GM12892 (cell line): ENCODE data around the gene IL36G.

Experiments
- DNase-seq: peaks from one replicate; pipeline ENCODE4 v3.0.0; 2011; ENCODE audit not compliant: insufficient read length
- FAIRE-seq: peaks from 2 replicates; lab custom pipeline; 2011; peaks lifted over from hg19 to GRCh38; lab: Jason Lieb, UNC
- POLR2A ChIP-seq: IDR thresholded peaks from 2 replicates; pipeline ENCODE4 v1.6.1; 2011; ENCODE audit warnings: low read depth, low read length, control low read depth
- POLR2AphosphoS5 ChIP-seq: IDR thresholded peaks from 2 replicates; pipeline ENCODE4 v1.6.1; 2011; ENCODE audit warnings: low read depth, low read length, control low read depth
- TAF1 ChIP-seq: IDR thresholded peaks from 2 replicates; pipeline ENCODE4 v1.6.1; 2011; ENCODE audit warnings: low read depth, mild to moderate bottlenecking, control low read depth, low read length, borderline replicate concordance

The IL36G gene

DNA sequence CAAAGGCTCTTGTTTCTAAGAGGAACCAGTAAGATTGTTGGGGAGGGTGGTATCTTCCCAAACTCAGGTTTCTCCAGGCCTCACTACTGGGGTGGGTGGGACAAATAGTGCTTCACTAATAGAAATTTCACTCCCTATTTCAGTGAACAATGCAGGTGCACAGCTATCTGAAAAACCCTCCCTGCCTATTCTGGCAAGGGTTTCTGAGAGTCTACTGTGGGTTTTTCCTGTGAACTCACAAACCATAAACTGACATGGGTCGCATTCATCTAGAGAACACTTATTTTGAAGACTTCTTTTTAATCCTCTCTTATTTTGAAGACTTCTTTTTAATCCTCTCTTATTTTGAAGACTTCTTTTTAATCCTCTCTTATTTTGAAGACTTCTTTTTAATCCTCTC lies 31.8 kb downstream of the IL36G start:
- FAIRE-seq (no peak), DNase-seq (no peak)
- no peak for TF ChIP-seq POLR2AphosphoS5
- TF ChIP-seq TAF1, result no peak
- TF ChIP-seq POLR2A, result no peak

GRCh38 chr2:113010088-113010487 lies 32.3 kb downstream of the IL36G start:
- TF ChIP-seq TAF1, result no peak
- TF ChIP-seq POLR2AphosphoS5, result no peak
- TF ChIP-seq POLR2A, result no peak
- FAIRE-seq (no peak), DNase-seq (no peak)

DNA sequence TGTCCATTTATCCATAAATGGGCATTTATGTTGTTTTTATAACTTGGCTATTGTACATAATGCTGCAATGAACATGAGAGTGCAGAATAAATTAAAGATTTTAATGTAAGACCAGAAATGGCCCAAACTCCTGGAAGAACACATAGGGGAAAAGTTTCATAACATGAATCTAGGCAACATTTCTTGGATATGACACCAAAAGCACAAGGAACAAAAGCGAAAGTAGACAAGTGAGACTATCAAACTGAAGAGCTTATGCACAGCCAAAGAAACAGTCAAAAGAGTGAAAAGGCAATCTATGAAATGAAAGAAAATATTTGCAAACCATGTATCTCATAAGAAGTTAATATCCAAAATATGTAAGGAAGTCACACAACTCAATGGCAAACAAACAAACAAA lies 33.3 kb downstream of the IL36G start:
- FAIRE-seq (no peak), DNase-seq (no peak)
- TF ChIP-seq POLR2A (no peak), TAF1 (no peak), POLR2AphosphoS5 (no peak)

GRCh38 chr2:113012436-113013335 lies 34.9 kb downstream of the IL36G start:
- FAIRE-seq (no peak), DNase-seq (no peak)
- TF ChIP-seq POLR2AphosphoS5 (no peak), TAF1 (no peak), POLR2A (no peak)

GRCh38 chr2:113013336-113013661 lies 35.5 kb downstream of the IL36G start:
- no peak for FAIRE-seq
- DNase-seq, result no peak
- no peak for TF ChIP-seq TAF1
- no peak for TF ChIP-seq POLR2A
- no peak for TF ChIP-seq POLR2AphosphoS5

DNA sequence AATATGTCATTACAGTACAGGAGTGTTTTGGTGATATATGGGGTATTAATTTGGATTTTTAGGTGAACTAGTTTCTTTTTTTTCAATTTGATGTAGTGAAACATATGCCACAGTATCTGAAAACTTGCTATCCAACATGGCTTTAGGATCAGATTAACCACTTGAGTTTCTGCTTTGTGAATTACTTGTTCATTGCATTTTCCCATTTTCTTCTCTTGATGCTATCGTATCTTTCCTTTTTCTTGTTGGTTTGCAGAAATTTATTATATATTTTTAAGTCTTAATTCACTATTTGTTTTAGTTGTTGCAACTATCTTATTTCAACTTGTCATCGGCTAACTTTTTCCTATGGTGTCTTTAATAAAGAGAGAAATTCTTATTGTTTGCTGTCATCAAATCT lies 36.3 kb downstream of the IL36G start:
- FAIRE-seq, result no peak
- DNase-seq, result no peak
- no peak for TF ChIP-seq TAF1
- no peak for TF ChIP-seq POLR2A
- no peak for TF ChIP-seq POLR2AphosphoS5

DNA sequence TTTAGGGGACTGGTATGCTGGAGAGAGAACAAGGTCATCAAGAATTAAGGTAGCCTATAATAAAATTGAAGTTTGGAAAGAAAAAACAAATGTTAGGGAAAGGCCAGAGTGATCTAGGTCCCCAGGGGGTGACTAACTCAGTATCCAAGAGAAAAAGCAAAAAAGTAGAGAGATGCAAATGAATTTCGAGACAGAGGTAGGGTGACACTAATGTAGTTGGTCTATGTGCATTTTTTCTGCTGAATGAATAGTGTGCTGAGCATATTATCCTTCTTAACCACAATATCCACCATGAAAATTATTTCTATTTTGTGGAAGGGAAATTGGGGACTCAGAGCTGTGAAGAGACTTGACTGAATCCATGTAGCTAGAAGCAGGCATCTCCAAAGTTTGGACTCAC lies 37.2 kb downstream of the IL36G start:
- FAIRE-seq (no peak), DNase-seq (no peak)
- TF ChIP-seq POLR2AphosphoS5, result no peak
- TF ChIP-seq TAF1, result no peak
- TF ChIP-seq POLR2A, result no peak

- TF ChIP-seq POLR2A (no peak), POLR2AphosphoS5 (no peak), TAF1 (no peak)
- FAIRE-seq (no peak), DNase-seq (no peak)
Observed at GRCh38 chr2:113015655-113016054, 37.8 kb downstream of the IL36G start.

DNA sequence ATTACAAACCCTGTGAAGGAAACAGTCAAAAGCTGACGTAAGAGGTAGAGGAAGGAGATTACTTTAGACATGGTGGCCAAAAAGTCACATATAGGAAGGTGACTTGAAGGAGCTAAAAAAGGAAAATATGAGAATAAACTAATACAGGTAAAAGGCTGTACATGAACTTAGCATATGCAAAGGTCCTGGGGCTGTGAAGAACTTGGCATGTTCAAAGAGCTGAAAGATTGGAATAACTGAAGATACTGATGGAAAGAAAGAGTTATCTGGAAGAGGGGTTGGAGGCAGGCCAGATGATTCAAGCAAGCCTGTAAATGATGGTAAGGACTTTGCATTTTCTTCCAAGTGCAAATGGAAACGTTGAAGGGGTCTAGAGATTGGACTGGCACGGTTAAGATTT lies 40.7 kb downstream of the IL36G start:
- DNase-seq (no peak), FAIRE-seq (no peak)
- TF ChIP-seq POLR2A (no peak), POLR2AphosphoS5 (no peak)

DNA sequence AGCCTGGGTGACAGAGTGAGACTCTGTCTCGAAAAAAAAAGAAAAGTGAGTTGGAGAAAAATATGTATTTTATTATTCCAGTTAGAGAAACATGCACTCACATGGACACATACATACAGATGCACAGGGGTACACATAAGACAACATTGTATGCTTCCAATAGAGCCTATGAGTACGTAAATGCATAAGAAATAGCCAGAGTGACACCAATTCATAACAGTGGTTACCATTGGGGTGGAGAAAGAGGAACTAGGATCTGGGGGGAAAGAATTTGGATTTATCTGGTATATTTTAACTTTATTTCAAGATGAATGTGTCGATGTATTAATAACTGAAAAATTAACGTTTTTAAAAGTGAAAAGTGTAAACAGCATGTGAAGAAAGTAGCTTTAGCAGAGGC lies 43.5 kb downstream of the IL36G start:
- DNase-seq (no peak), FAIRE-seq (no peak)
- TF ChIP-seq TAF1, result no peak
- TF ChIP-seq POLR2AphosphoS5, result no peak
- no peak for TF ChIP-seq POLR2A

DNA sequence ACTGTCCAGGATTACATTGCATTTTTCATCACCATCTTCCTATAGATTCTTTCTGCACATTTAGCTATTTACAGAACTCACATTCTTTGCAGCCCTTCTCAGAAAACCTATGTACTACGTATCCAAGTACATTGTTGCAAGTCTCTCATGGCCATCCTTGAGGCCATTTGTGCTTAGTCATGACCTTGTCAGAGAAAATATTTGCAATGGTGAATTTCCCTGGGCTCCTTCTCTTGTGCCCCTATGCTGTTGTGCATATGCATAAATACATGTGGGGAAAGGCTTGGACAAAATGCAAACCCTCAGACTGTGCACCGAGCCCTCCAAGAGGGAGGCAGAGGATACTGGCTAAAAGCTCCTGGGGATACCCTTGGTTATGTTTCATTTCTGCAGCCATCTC lies 47.0 kb downstream of the IL36G start:
- DNase-seq (no peak), FAIRE-seq (no peak)
- no peak for TF ChIP-seq POLR2AphosphoS5
- TF ChIP-seq TAF1, result no peak
- no peak for TF ChIP-seq POLR2A

- DNase-seq (no peak), FAIRE-seq (no peak)
- TF ChIP-seq TAF1 (no peak), POLR2A (no peak), POLR2AphosphoS5 (no peak)
Observed at GRCh38 chr2:113025737-113026136, 47.9 kb downstream of the IL36G start.
